Measurements from ENCODE around the gene PPP1R9B. TPM values are rescaled to one million over a fixed set of nuclear protein-coding genes. Genes with fewer than 3 reads are reported as not detected.

The PPP1R9B gene
- total and polyA plus RNA-seq, 3 donors from 2014 or later = 49.1 to 82.4 (median 81.1) TPM

DNA sequence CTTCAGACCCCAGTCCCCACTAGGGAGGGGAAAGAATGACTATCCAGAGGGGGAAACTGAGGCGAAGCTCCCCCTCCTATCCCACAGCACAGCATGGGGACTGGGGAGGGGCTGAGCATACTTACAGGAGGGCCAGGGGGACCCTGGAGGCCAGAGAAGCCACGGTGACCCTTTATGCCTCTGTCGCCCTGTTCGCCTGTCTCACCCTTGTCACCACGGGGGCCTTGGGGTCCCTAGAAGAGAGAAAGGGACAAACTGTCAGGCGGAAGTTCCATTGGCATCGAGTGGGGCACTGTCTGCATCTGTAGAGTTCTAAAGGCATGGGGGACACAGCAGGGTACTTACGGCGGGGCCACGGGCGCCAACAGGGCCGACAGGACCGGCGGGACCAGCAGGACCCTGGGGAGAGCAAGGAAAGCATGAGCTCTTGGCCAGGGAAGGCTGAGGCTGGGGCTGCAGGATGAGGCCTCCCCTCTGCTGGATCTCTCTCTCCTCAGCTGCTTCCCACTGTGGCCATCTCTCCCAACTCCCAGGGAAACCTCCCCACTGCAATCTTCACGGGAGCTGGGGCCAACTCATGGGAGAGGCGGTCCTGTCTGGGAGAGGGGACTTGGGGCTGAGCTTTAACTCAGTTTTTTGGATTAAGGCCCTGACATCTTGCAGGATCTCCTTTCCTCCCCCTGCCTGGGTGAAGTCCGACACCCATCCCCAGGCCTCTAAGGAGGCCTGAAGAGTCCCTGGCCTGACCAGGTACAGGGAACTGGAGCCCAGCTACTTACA, 37.5 kb upstream of the PPP1R9B start:
- DNase-seq = no peak
- TF ChIP-seq CTCF (IDR thresholded peaks at IDR 0.05) (no peak), POLR2A (IDR thresholded peaks at IDR 0.05) (no peak)
- Histone ChIP-seq H3K27me3 (no peaks in the 10 kb centered on the region), H3K9me3 (no peaks in the 10 kb centered on the region), H3K36me3 (ENCODE audit: low read depth, missing control alignments) (no peaks in the 10 kb centered on the region), H3K27ac (no peak overlapping the region), H3K4me3 (no peak overlapping the region), H3K4me1 (no peaks in the 10 kb centered on the region)
- intact Hi-C loops (cut with DNase I; ENCODE audit: low total_unique reads) = no loop called here
- WGBS, 2 donors = 72 to 82% methylated on average over 15 to 17 of the region's 17 CpGs

DNA sequence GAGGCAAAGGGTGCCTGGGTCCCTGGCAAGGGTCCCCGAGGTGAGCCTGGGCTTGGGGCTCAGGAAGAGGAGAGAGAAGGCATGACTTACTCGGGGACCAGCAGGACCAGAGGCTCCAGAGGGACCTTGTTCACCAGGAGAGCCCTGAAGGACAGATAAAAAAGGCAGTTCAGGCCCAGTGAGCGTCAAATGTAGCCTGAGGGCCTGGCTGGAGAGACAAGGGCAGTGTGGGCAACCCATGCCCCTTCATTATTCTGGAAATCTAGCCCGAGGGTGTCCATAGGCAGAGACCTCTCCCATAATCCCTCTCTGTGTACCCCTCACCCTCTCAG, 36.9 kb upstream of the PPP1R9B start:
- no peaks in the 10 kb centered on the region for H3K36me3 ChIP-seq (ENCODE audit: low read depth, missing control alignments)
- no peak for TF ChIP-seq CTCF (IDR thresholded peaks at IDR 0.05)
- intact Hi-C loops (cut with DNase I; ENCODE audit: low total_unique reads) = no loop called here
- no peak for DNase-seq
- H3K27me3 ChIP-seq = no peaks in the 10 kb centered on the region
- no peak overlapping the region for H3K27ac ChIP-seq
- H3K4me3 ChIP-seq = no peak overlapping the region
- no peaks in the 10 kb centered on the region for H3K9me3 ChIP-seq
- no peaks in the 10 kb centered on the region for H3K4me1 ChIP-seq
- 62 to 76% methylated on average over 4 of the region's 4 CpGs for WGBS, 2 donors

- no peak for TF ChIP-seq CTCF (IDR thresholded peaks at IDR 0.05)
- no peak for TF ChIP-seq POLR2A (IDR thresholded peaks at IDR 0.05)
- H3K4me1 ChIP-seq = no peaks in the 10 kb centered on the region
- no peak overlapping the region for H3K4me3 ChIP-seq
- DNase-seq = no peak
- no peaks in the 10 kb centered on the region for H3K27me3 ChIP-seq
- no peaks in the 10 kb centered on the region for H3K36me3 ChIP-seq (ENCODE audit: low read depth, missing control alignments)
- H3K9me3 ChIP-seq = no peaks in the 10 kb centered on the region
- intact Hi-C loops (cut with DNase I; ENCODE audit: low total_unique reads) = no loop called here
- WGBS, 2 donors = 68 to 87% methylated on average over 20 to 24 of the region's 24 CpGs
- no peak overlapping the region for H3K27ac ChIP-seq
Observed at GRCh38 chr17:50186661-50187393, 36.4 kb upstream of the PPP1R9B start.

- Histone ChIP-seq H3K27me3 (no peaks in the 10 kb centered on the region), H3K4me1 (no peaks in the 10 kb centered on the region), H3K4me3 (no peak overlapping the region), H3K27ac (no peak overlapping the region), H3K36me3 (ENCODE audit: low read depth, missing control alignments) (no peaks in the 10 kb centered on the region), H3K9me3 (no peaks in the 10 kb centered on the region)
- DNase-seq = no peak
- TF ChIP-seq POLR2A (IDR thresholded peaks at IDR 0.05) (no peak), CTCF (IDR thresholded peaks at IDR 0.05) (no peak)
- intact Hi-C loops (cut with DNase I; ENCODE audit: low total_unique reads) = no loop called here
- WGBS, 2 donors = 77 to 81% methylated on average over 15 to 31 of the region's 31 CpGs
Observed at GRCh38 chr17:50185631-50186471, 35.4 kb upstream of the PPP1R9B start.
